GM18511 (cell line): ENCODE data around the gene TVP23A.
"Not testable (repeated sequence)": the region's sequence is repeated elsewhere in the genome, so short reads cannot be mapped to it uniquely, and the experiment has no call there.

Experiments used
- ATAC-seq: cut with Tn5 transposase; IDR thresholded peaks from one replicate; pipeline ENCODE4 v1.9.1; 2021; ENCODE audit warnings: mild to moderate bottlenecking, moderate library complexity; ENCODE audit not compliant: unreplicated experiment

TVP23A gene

GRCh38 chr16:10836174-10836853, 17.7 kb upstream of the TVP23A start:
- ATAC-seq, result no peak

- peak; percentile 73 for ATAC-seq
Observed at GRCh38 chr16:10835281-10835931, 16.8 kb upstream of the TVP23A start.

GRCh38 chr16:10834766-10835165, 16.2 kb upstream of the TVP23A start:
- no peak for ATAC-seq

- ATAC-seq, result no peak
Observed at GRCh38 chr16:10834130-10834529, 15.5 kb upstream of the TVP23A start.

- no peak for ATAC-seq
Observed at GRCh38 chr16:10833271-10833670, 14.7 kb upstream of the TVP23A start.

GRCh38 chr16:10831894-10832886, 13.6 kb upstream of the TVP23A start:
- ATAC-seq, result no peak

GRCh38 chr16:10830240-10830639, 11.6 kb upstream of the TVP23A start:
- ATAC-seq, result not testable (repeated sequence)

- not testable (repeated sequence) for ATAC-seq
Observed at GRCh38 chr16:10829390-10830098, 10.9 kb upstream of the TVP23A start.

GRCh38 chr16:10828851-10829366, 10.3 kb upstream of the TVP23A start:
- no peak for ATAC-seq

- no peak for ATAC-seq
Observed at GRCh38 chr16:10827691-10828341, 9.2 kb upstream of the TVP23A start.

- no peak for ATAC-seq
Observed at GRCh38 chr16:10824111-10824893, 5.7 kb upstream of the TVP23A start.

- ATAC-seq, result no peak
Observed at GRCh38 chr16:10822702-10823101, 4.1 kb upstream of the TVP23A start.

- no peak for ATAC-seq
Observed at GRCh38 chr16:10820546-10820945, 2.0 kb upstream of the TVP23A start.

- no peak for ATAC-seq
Observed at GRCh38 chr16:10817514-10817913, 1.1 kb downstream of the TVP23A start.

GRCh38 chr16:10813099-10813455, 5.5 kb downstream of the TVP23A start:
- ATAC-seq, result peak; percentile 35

- peak; percentile 83 for ATAC-seq
Observed at GRCh38 chr16:10812312-10813098, 6.1 kb downstream of the TVP23A start.

- ATAC-seq, result no peak
Observed at GRCh38 chr16:10809706-10810105, 8.9 kb downstream of the TVP23A start.

GRCh38 chr16:10808850-10809249, 9.7 kb downstream of the TVP23A start:
- ATAC-seq, result no peak

GRCh38 chr16:10808218-10808617, 10.4 kb downstream of the TVP23A start:
- no peak for ATAC-seq
